ENCODE measurements around the gene VSX2. TPM values are rescaled to one million over a fixed set of nuclear protein-coding genes. Genes with fewer than 3 reads are reported as not detected.

VSX2 gene
- total RNA-seq, 4 donors from 2014 or later = not detected

DNA sequence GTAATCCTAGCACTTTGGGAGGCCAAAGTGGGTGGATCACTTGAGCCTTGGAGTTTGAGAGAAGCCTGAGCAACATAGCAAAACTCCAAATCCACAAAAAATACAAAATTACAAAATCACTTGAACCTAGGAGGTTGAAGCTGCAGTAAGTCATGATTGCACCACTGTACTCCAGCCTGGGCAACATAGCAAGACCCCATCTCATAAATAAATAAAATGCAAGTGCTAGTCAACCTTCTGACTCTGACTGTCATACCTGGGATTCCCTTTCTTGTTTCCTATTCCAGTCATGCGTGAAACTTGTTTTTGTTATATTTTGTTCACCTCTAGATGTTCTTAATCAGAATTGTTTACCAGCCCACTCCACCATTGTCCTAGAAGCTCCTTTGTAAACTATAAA, 32.1 kb downstream of the VSX2 start:
- no peaks in the 10 kb centered on the region for H3K4me1 ChIP-seq
- TF ChIP-seq, protein P1, sequence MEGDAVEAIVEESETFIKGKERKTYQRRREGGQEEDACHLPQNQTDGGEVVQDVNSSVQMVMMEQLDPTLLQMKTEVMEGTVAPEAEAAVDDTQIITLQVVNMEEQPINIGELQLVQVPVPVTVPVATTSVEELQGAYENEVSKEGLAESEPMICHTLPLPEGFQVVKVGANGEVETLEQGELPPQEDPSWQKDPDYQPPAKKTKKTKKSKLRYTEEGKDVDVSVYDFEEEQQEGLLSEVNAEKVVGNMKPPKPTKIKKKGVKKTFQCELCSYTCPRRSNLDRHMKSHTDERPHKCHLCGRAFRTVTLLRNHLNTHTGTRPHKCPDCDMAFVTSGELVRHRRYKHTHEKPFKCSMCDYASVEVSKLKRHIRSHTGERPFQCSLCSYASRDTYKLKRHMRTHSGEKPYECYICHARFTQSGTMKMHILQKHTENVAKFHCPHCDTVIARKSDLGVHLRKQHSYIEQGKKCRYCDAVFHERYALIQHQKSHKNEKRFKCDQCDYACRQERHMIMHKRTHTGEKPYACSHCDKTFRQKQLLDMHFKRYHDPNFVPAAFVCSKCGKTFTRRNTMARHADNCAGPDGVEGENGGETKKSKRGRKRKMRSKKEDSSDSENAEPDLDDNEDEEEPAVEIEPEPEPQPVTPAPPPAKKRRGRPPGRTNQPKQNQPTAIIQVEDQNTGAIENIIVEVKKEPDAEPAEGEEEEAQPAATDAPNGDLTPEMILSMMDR (IDR thresholded peaks at IDR 0.05) = no peak
- TF ChIP-seq POLR2A (IDR thresholded peaks at IDR 0.05) = no peak
- H3K4me3 ChIP-seq = no peak overlapping the region
- no peaks in the 10 kb centered on the region for H3K9me3 ChIP-seq
- H3K27me3 ChIP-seq = no peaks in the 10 kb centered on the region
- no peak overlapping the region for H3K27ac ChIP-seq
- no peak for DNase-seq
- intact Hi-C loops (cut with DNase I; ENCODE audit: low total_unique reads) = no loop called here
- no peaks in the 10 kb centered on the region for H3K36me3 ChIP-seq

DNA sequence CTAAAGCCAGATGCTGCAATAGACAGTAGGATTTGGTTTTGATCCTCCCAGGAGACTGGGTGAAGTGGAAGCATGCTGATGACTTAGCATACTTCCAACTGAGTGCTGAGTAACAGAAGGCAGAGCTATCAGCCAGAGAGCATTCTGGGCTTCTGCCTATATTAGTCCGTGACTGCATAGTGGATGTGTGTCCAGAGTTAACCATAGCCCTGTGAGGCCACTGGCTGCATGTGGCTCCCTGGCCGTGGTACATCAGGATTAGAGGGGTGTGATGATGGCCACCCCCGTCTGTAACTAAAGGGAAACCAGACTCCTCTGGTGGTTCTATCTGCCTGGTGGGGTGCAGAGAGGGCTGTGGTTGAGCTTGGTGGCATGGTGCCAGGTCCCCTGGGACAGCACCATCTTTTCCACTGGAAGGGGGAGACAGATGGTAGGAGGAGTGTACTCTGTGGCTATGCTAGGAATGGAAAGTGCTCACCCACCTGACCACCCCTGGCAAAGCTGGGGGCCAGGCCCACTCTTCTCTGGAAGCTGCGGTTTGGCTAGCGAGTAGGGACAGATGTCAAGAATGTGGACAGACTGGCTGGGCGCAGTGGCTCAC, 36.1 kb downstream of the VSX2 start:
- H3K4me1 ChIP-seq = no peaks in the 10 kb centered on the region
- no peak for TF ChIP-seq POLR2A (IDR thresholded peaks at IDR 0.05)
- TF ChIP-seq, protein P1 (IDR thresholded peaks at IDR 0.05) = no peak
- no peaks in the 10 kb centered on the region for H3K27me3 ChIP-seq
- H3K36me3 ChIP-seq = no peaks in the 10 kb centered on the region
- intact Hi-C loops (cut with DNase I; ENCODE audit: low total_unique reads) = no loop called here
- no peak overlapping the region for H3K27ac ChIP-seq
- DNase-seq = no peak
- no peak overlapping the region for H3K4me3 ChIP-seq
- H3K9me3 ChIP-seq = no peaks in the 10 kb centered on the region

DNA sequence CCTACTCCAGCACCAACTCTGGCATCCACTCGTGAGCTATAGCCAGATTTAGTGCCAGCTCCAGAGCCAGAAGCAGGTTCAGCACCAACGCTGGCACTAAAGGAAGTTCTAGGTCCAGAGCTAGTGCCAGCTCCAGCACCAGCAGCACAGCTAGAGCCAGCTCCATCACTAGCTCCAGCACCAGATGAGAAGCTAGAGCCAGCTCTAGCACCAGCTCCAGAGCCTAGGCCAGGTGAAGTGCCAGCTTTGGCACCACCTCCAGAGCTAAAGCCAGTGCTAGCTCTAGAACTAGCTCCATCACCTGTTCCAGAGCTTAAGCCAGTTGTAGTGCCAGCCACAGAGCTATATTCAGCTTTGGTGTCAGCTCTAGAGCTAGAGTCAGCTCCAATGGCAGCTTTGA, 38.8 kb downstream of the VSX2 start:
- no peak for DNase-seq
- TF ChIP-seq, protein P1 (IDR thresholded peaks at IDR 0.05) = no peak
- no peak for TF ChIP-seq POLR2A (IDR thresholded peaks at IDR 0.05)
- H3K9me3 ChIP-seq = no peaks in the 10 kb centered on the region
- H3K27me3 ChIP-seq = no peaks in the 10 kb centered on the region
- no peaks in the 10 kb centered on the region for H3K36me3 ChIP-seq
- no peaks in the 10 kb centered on the region for H3K4me1 ChIP-seq
- intact Hi-C loops (cut with DNase I; ENCODE audit: low total_unique reads) = no loop called here
- H3K27ac ChIP-seq = no peak overlapping the region
- H3K4me3 ChIP-seq = no peak overlapping the region

DNA sequence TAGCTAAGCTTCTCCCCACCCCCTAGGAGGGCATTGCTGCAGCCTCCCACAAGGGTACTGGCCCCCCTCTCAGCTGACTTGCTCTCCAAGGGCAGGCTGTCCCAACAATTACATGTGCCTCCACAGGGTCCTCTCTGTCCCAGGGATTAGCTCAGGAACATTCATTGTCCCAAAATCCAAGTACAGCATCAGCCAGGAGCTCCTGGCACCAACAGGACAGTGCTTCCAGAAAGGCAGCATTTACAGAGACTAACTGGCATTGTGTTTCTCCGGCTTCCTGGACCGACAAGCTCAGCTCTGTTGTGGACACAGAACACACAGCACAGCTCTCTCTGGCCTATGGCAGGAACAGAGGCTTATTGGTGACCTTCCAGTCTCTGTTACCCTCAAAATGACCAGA, 41.8 kb downstream of the VSX2 start:
- TF ChIP-seq POLR2A (IDR thresholded peaks at IDR 0.05) = no peak
- TF ChIP-seq, protein P1 (IDR thresholded peaks at IDR 0.05) = no peak
- DNase-seq = no peak
- Histone ChIP-seq H3K27ac (no peak overlapping the region), H3K36me3 (no peaks in the 10 kb centered on the region), H3K4me3 (no peak overlapping the region), H3K9me3 (no peaks in the 10 kb centered on the region), H3K27me3 (no peaks in the 10 kb centered on the region), H3K4me1 (no peaks in the 10 kb centered on the region)
- intact Hi-C loops (cut with DNase I; ENCODE audit: low total_unique reads) = no loop called here

DNA sequence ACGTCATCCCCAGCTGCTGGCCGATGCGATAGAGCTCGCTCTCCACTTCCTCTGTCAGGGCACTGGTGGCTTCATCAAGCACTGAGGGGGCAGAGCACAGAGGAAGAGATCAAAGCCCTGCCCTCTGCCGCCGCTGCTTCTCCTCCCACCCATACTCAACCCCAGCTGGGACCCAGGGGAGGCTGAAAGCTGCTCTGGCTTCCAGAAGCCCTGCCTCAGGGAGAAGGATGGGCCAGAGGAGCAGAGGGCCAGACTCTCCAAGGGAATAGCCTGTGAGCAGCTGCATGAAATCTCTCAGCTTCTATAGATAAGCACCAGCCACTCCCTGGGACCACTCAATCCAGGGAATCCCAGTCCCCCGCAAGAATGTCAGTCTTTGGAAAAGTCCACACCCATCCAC, 47.5 kb downstream of the VSX2 start:
- H3K27ac ChIP-seq = no peak overlapping the region
- intact Hi-C loops (cut with DNase I; ENCODE audit: low total_unique reads) = no loop called here

More for the DNA sequence above, 47.5 kb downstream of the VSX2 start:
- no peaks in the 10 kb centered on the region for H3K4me1 ChIP-seq
- H3K4me3 ChIP-seq = no peak overlapping the region
- no peak for DNase-seq
- H3K9me3 ChIP-seq = no peaks in the 10 kb centered on the region
- TF ChIP-seq POLR2A (IDR thresholded peaks at IDR 0.05) = no peak
- TF ChIP-seq, protein P1 (IDR thresholded peaks at IDR 0.05) = no peak
- no peaks in the 10 kb centered on the region for H3K36me3 ChIP-seq
- no peaks in the 10 kb centered on the region for H3K27me3 ChIP-seq
